Adrenal gland (tissue), 12 donors: ENCODE data around the gene RAPGEF2. TPM values are rescaled to one million over a fixed set of nuclear protein-coding genes. Genes with fewer than 3 reads are reported as not detected.

ENCODE experiments used
- DNase-seq, 7 donors: peaks; one replicate each; pipeline ENCODE4 v3.0.0-alpha.2; 2019 to 2020
- H3K27ac ChIP-seq, 5 donors: fragments of 200-600 bp; sonication (generic) in 4 of 5; 1 replicate in 3 of 5; 2 replicates in 2 of 5; pipeline versions ENCODE4 v1.5.1 to v1.8.0; 2016 to 2020; ENCODE audit warnings: mild to moderate bottlenecking in 1 of 5
- H3K27me3 ChIP-seq: fragments of 200-600 bp; 2 replicates; pipeline ENCODE4 v1.8.0; 2021
- H3K36me3 ChIP-seq, 2 donors: fragments of 200-600 bp; replicated peaks in 1 of 2; 1 replicate in 1 of 2; 2 replicates in 1 of 2; pipeline versions ENCODE4 v1.5.1 to v1.8.0; 2018 to 2022
- H3K4me1 ChIP-seq, 2 donors: fragments of 200-600 bp; replicated peaks in 1 of 2; 1 replicate in 1 of 2; 2 replicates in 1 of 2; pipeline versions ENCODE4 v1.5.1 to v1.8.0; 2018 to 2021
- H3K4me3 ChIP-seq, 4 donors: fragments of 200-600 bp; sonication (generic) in 3 of 4; one replicate each; pipeline ENCODE4 v1.5.1; 2016 to 2018
- H3K9me3 ChIP-seq, 3 donors: fragments of 200-600 bp; sonication (generic) in 1 of 3; replicated peaks in 1 of 3; 1 replicate in 2 of 3; 2 replicates in 1 of 3; pipeline versions ENCODE4 v1.5.1 to v1.8.0; 2016 to 2021
- POLR2A ChIP-seq, 2 donors: fragments of 450-650 bp; IDR thresholded peaks; one replicate each; pipeline ENCODE4 v1.6.1; 2017; ENCODE audit warnings: antibody characterized with exemption in 2 of 2, mild to moderate bottlenecking in 2 of 2, moderate library complexity in 1 of 2
- WGBS, 4 donors: extraction: QIAGEN DNeasy Blood & Tissue Kit in 2 of 4; methylation state at CpG; one replicate each; pipeline versions ENCODE4 v1.1.5 to v1.1.7; 2013 to 2017; 5-methylcytosine and 5-hydroxymethylcytosine counted together
- intact Hi-C, 2 donors: fragments of 100-400 bp; cut with DNase I; formaldehyde crosslinking; loops; one replicate each; pipeline versions ENCODE4 v1.14.1 to v1.15.0; 2022 to 2023
- polyA plus RNA-seq, 3 donors: library from polyadenylated mRNA; stranded (reverse); fragments of 200-250 nt in 2 of 3; fragments of 350-450 nt in 1 of 3; fragmentation: Illumina TruSeq in 1 of 3; extraction: RNeasy Lipid Tissue Mini Kit (QIAGEN cat#74804) in 1 of 3; gene quantifications; one replicate each; pipeline ENCODE4 v1.2.3, GENCODE V29; 2013 to 2014
- total RNA-seq, 9 donors: library from RNA; depleted of rRNA in 4 of 9; stranded (reverse); fragments of >200 nt in 4 of 9; fragments of 120-200 nt in 1 of 9; fragmentation: NEBNext Ultra II Directional in 1 of 9; extraction: Animal tissue kit (Norgen Biotek cat#: 25700) in 1 of 9; gene quantifications; one replicate each; pipeline versions ENCODE4 v1.1.0 to v1.2.4, GENCODE V29; 2013 to 2023
- TF ChIP-seq, protein P1 (sequence below), 6 experiments: fragments of 450-650 bp in 4 of 6; fragments of 200-600 bp in 2 of 6; sonication (generic) in 1 of 6; IDR thresholded peaks; 1 replicate in 5 of 6; 2 replicates in 1 of 6; pipeline versions ENCODE4 v1.5.1 to v1.8.0; 2016 to 2021; ENCODE audit warnings: antibody characterized with exemption in 6 of 6, mild to moderate bottlenecking in 2 of 6, moderate library complexity in 1 of 6
- donor health status: healthy with polysubstance abuse.
- donor health status: Bipolar disorder and iron deficiency.
- donor health status: DM: yes; HTN: yes; CAD: no.
- donor health status: DM: no; HTN: no; CAD: no.
- donor health status: DM: no; HTN: no; CAD: no.
- donor health status: DM: yes; HTN: yes; CAD: no.

RAPGEF2 gene
- total and polyA plus RNA-seq, 12 donors = 5.2 to 53.9 (median 25.3) TPM

- H3K27ac ChIP-seq = no peak overlapping the region
- 88 to 96% (median 93%) methylated on average over 2 of the region's 2 CpGs for WGBS, 4 donors
- no peaks in the 10 kb centered on the region for H3K36me3 ChIP-seq
- H3K4me1 ChIP-seq = peaks cover 0 to 14% of the 10 kb centered on the region in 2 donors
- no peaks in the 10 kb centered on the region for H3K27me3 ChIP-seq
- no peaks in the 10 kb centered on the region for H3K9me3 ChIP-seq
- no peak overlapping the region for H3K4me3 ChIP-seq
- no peak for TF ChIP-seq POLR2A (IDR thresholded peaks at IDR 0.05)
- TF ChIP-seq, protein P1, sequence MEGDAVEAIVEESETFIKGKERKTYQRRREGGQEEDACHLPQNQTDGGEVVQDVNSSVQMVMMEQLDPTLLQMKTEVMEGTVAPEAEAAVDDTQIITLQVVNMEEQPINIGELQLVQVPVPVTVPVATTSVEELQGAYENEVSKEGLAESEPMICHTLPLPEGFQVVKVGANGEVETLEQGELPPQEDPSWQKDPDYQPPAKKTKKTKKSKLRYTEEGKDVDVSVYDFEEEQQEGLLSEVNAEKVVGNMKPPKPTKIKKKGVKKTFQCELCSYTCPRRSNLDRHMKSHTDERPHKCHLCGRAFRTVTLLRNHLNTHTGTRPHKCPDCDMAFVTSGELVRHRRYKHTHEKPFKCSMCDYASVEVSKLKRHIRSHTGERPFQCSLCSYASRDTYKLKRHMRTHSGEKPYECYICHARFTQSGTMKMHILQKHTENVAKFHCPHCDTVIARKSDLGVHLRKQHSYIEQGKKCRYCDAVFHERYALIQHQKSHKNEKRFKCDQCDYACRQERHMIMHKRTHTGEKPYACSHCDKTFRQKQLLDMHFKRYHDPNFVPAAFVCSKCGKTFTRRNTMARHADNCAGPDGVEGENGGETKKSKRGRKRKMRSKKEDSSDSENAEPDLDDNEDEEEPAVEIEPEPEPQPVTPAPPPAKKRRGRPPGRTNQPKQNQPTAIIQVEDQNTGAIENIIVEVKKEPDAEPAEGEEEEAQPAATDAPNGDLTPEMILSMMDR (IDR thresholded peaks at IDR 0.05) = no peak
- no peak for DNase-seq
- intact Hi-C loops = no loop called here
Measured at GRCh38 chr4:159290321-159291030, 187.6 kb downstream of the RAPGEF2 start.

GRCh38 chr4:159291176-159291575 lies 188.3 kb downstream of the RAPGEF2 start:
- Histone ChIP-seq H3K4me1 (peaks cover 0 to 14% of the 10 kb centered on the region in 2 donors), H3K36me3 (no peaks in the 10 kb centered on the region), H3K4me3 (no peak overlapping the region), H3K27me3 (no peaks in the 10 kb centered on the region), H3K9me3 (no peaks in the 10 kb centered on the region), H3K27ac (no peak overlapping the region)
- 91 to 96% (median 93%) methylated on average over 3 of the region's 3 CpGs for WGBS, 4 donors
- no peak for TF ChIP-seq POLR2A (IDR thresholded peaks at IDR 0.05)
- TF ChIP-seq, protein P1 (IDR thresholded peaks at IDR 0.05) = no peak
- intact Hi-C loops = no loop called here
- no peak for DNase-seq

DNA sequence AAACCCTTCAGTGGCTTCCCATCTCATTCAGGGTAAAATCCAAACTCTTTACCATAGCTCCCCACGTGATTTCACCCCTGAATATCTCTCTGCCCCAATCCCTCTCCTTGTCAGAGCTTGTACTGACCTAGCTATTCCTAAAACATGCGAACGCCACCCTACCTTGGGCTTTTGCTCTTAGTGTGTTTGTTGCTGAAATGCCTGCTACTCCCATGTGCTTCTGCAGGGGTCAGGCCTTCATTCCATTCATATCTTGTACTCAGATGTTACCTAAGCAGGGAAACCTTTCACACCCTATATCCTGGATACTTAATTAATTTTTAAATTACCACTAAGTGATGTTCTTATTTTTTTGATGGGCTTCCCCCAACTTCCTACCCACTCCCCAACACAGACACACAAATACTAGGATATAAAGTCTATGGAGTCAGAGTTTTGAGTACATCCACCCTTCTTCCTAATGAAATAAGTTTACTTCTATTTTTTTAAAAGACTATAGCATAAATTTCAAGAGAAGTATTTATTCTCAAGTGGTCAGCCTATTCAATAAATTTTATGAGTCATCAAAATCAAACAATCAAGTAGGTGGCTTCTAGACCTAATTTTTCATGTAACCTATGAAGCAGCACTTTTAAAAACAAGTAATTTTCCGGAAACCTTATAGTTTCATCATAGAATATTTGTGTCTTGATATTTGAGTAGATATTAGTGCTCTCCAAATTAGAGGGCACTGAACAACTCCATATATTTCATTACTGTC lies 189.4 kb downstream of the RAPGEF2 start:
- peaks cover 0 to 14% of the 10 kb centered on the region in 2 donors for H3K4me1 ChIP-seq
- whole genome bisulfite sequencing, 4 donors = 94 to 99% (median 98%) methylated on average over 4 of the region's 4 CpGs

More for the DNA sequence above, 189.4 kb downstream of the RAPGEF2 start:
- Histone ChIP-seq H3K27me3 (no peaks in the 10 kb centered on the region), H3K4me3 (no peak overlapping the region), H3K36me3 (no peaks in the 10 kb centered on the region), H3K9me3 (no peaks in the 10 kb centered on the region), H3K27ac (no peak overlapping the region)
- TF ChIP-seq, protein P1 (IDR thresholded peaks at IDR 0.05) = no peak
- TF ChIP-seq POLR2A (IDR thresholded peaks at IDR 0.05) = no peak
- intact Hi-C loops = no loop called here
- DNase-seq = no peak
